Ascending aorta (tissue), 2 donors: ENCODE results near the gene LMOD3. TPM values are rescaled to one million over a fixed set of nuclear protein-coding genes. Genes with fewer than 3 reads are reported as not detected.
A peak's percentile ranks its signal among the peaks of the same experiment; 100 is the strongest.

Experiments
- DNase-seq, 2 donors: peaks; one replicate each; pipeline ENCODE4 v3.0.0-alpha.2; 2019; ENCODE audit warnings: low spot score in 2 of 2
- H3K27ac ChIP-seq, 2 donors: fragments of 200-600 bp; sonication (generic); one replicate each; pipeline ENCODE4 v1.5.1; 2016 to 2017; ENCODE audit warnings: mild to moderate bottlenecking in 1 of 2
- H3K27me3 ChIP-seq: fragments of 200-600 bp; sonication (generic); one replicate; pipeline ENCODE4 v1.5.1; 2017
- H3K36me3 ChIP-seq, 2 donors: fragments of 200-600 bp; sonication (generic); one replicate each; pipeline ENCODE4 v1.5.1; 2016
- H3K4me1 ChIP-seq, 2 donors: fragments of 200-600 bp; sonication (generic); one replicate each; pipeline ENCODE4 v1.5.1; 2016 to 2017; ENCODE audit warnings: mild to moderate bottlenecking in 1 of 2
- H3K4me3 ChIP-seq, 2 donors: fragments of 200-600 bp; sonication (generic); one replicate each; pipeline ENCODE4 v1.5.1; 2016 to 2017; ENCODE audit warnings: mild to moderate bottlenecking in 1 of 2
- H3K9me3 ChIP-seq, 2 donors: fragments of 200-600 bp; sonication (generic); one replicate each; pipeline ENCODE4 v1.5.1; 2016
- CTCF ChIP-seq, 3 experiments: fragments of 200-600 bp in 2 of 3; fragments of 450-650 bp in 1 of 3; sonication (generic) in 2 of 3; IDR thresholded peaks; one replicate each; pipeline ENCODE4 v1.5.1; 2016 to 2019; ENCODE audit warnings: antibody characterized with exemption in 3 of 3, mild to moderate bottlenecking in 1 of 3, moderate library complexity in 1 of 3
- intact Hi-C: fragments of 100-400 bp; cut with DNase I; formaldehyde crosslinking; loops from one replicate; pipeline ENCODE4 v1.15.1; 2023
- total RNA-seq: library from RNA; depleted of rRNA; stranded (reverse); fragments of >200 nt; gene quantifications from one replicate; pipeline ENCODE4 v1.1.0, GENCODE V29; 2016

Gene LMOD3
- total RNA-seq, 1 donor from 2014 or later = not detected

GRCh38 chr3:69090021-69090420 lies 32.4 kb downstream of the LMOD3 start:
- Histone ChIP-seq H3K27ac (peak overlapping the region; percentile 94), H3K36me3 (no peaks in the 10 kb centered on the region), H3K27me3 (no peaks in the 10 kb centered on the region), H3K4me1 (peaks cover 20 to 77% of the 10 kb centered on the region in 2 donors), H3K4me3 (peak overlapping the region in 1 of 2 donors; percentile 3), H3K9me3 (no peaks in the 10 kb centered on the region)
- DNase-seq = no peak
- intact Hi-C loops = no loop called here
- no peak for TF ChIP-seq CTCF (IDR thresholded peaks at IDR 0.05)

- peak overlapping the region; percentile 94 for H3K27ac ChIP-seq
- H3K9me3 ChIP-seq = no peaks in the 10 kb centered on the region
- intact Hi-C loops = no loop called here
- H3K27me3 ChIP-seq = no peaks in the 10 kb centered on the region
- H3K4me3 ChIP-seq = peak overlapping the region; percentile 24 to 87
- no peak for DNase-seq
- TF ChIP-seq CTCF (IDR thresholded peaks at IDR 0.05) = no peak
- H3K4me1 ChIP-seq = peaks cover 16 to 69% of the 10 kb centered on the region in 2 donors
- H3K36me3 ChIP-seq = no peaks in the 10 kb centered on the region
These were observed 34.3 kb downstream of the LMOD3 start for GRCh38 chr3:69088063-69088462.

- no peak for TF ChIP-seq CTCF (IDR thresholded peaks at IDR 0.05)
- Histone ChIP-seq H3K36me3 (no peaks in the 10 kb centered on the region), H3K9me3 (no peaks in the 10 kb centered on the region), H3K27ac (peak overlapping the region; percentile 94), H3K4me3 (peak overlapping the region; percentile 54 to 87), H3K4me1 (peaks cover 14 to 70% of the 10 kb centered on the region in 2 donors), H3K27me3 (no peaks in the 10 kb centered on the region)
- DNase-seq = no peak
- intact Hi-C loops = no loop called here
These were observed 35.2 kb downstream of the LMOD3 start for GRCh38 chr3:69087030-69087791.

GRCh38 chr3:69085833-69086722 lies 36.3 kb downstream of the LMOD3 start:
- TF ChIP-seq CTCF (IDR thresholded peaks at IDR 0.05) = no peak
- H3K9me3 ChIP-seq = no peaks in the 10 kb centered on the region
- intact Hi-C loops = no loop called here
- peaks cover 11 to 61% of the 10 kb centered on the region in 2 donors for H3K4me1 ChIP-seq
- H3K4me3 ChIP-seq = peak overlapping the region; percentile 54 to 87
- peak; percentile 79 to 96 for DNase-seq
- H3K36me3 ChIP-seq = no peaks in the 10 kb centered on the region
- H3K27me3 ChIP-seq = no peaks in the 10 kb centered on the region
- peak overlapping the region; percentile 94 for H3K27ac ChIP-seq

- intact Hi-C loops = no loop called here
- TF ChIP-seq CTCF (IDR thresholded peaks at IDR 0.05) = no peak
- Histone ChIP-seq H3K4me3 (peak overlapping the region; percentile 54 to 87), H3K27me3 (no peaks in the 10 kb centered on the region), H3K36me3 (no peaks in the 10 kb centered on the region), H3K9me3 (no peaks in the 10 kb centered on the region), H3K27ac (peak overlapping the region; percentile 94), H3K4me1 (peaks cover 11 to 59% of the 10 kb centered on the region in 2 donors)
- DNase-seq = no peak
These were observed 37.1 kb downstream of the LMOD3 start for GRCh38 chr3:69085168-69085832.
